Measurements from ENCODE around the gene PTPRG.

PTPRG gene

GRCh38 chr3:62098646-62099365, 537.4 kb downstream of the PTPRG start:
- no peak for DNase-seq

GRCh38 chr3:62100282-62100989, 539.1 kb downstream of the PTPRG start:
- DNase-seq = no peak

DNA sequence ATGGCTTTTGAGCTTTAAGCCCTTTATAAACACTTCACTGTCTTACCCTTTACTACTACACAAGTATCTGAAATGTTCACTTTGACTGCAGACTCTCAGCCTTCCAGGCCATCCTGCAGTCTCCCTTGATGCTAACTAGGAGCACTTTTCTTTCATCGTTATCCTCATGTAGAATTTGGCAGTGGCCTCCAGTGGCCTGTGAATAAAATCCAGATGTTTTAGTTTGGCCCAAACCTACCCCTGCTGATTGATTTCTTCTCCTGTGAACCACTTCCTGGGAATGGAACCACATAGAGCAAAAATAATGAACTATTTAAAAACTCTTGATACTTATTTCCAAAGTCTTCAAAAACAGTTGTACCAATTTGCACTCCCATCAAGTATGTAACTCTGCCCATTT, 540.1 kb downstream of the PTPRG start:
- no peak for DNase-seq

- no peak for DNase-seq
Measured at GRCh38 chr3:62103531-62103930, 542.2 kb downstream of the PTPRG start.

GRCh38 chr3:62109534-62109933, 548.2 kb downstream of the PTPRG start:
- DNase-seq = no peak

- DNase-seq = no peak
Measured at GRCh38 chr3:62110443-62111225, 549.3 kb downstream of the PTPRG start.

DNA sequence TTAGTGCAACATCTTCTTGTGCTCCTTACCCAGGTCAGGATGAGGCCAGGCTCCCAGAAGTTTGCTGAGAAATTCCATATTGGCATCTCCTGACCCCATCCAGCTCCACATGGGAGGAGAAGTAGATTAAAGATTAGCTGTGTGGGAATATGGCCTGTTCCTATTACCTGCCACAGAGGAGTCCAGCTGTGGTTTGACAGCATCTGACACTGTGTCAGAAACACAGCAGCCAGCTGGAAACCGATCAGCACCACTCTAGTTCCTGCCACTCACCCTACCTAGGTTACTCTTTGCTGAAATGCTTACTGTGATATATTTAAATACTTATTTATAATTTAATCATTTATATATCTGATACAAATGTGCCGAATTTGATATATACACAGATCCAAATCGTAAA, 551.7 kb downstream of the PTPRG start:
- no peak for DNase-seq

DNA sequence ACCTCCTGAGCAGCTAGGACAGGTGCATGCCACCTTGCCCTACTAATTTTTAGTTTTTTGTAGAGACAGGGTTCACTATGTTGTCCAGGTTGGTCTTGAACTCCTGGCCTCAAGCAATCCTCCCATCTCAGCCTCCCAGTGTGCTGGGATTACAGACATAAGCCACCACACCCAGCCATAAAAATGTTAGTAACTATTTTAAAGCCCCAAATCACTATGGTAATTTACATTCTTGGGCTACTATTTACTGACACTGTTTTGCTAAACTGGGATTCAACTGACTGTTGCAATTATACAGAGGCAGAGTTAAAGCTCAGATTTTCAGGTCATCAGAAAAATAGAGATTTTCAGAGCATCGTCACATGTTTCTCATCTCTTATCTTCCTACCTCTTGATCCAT, 553.4 kb downstream of the PTPRG start:
- DNase-seq = no peak

DNA sequence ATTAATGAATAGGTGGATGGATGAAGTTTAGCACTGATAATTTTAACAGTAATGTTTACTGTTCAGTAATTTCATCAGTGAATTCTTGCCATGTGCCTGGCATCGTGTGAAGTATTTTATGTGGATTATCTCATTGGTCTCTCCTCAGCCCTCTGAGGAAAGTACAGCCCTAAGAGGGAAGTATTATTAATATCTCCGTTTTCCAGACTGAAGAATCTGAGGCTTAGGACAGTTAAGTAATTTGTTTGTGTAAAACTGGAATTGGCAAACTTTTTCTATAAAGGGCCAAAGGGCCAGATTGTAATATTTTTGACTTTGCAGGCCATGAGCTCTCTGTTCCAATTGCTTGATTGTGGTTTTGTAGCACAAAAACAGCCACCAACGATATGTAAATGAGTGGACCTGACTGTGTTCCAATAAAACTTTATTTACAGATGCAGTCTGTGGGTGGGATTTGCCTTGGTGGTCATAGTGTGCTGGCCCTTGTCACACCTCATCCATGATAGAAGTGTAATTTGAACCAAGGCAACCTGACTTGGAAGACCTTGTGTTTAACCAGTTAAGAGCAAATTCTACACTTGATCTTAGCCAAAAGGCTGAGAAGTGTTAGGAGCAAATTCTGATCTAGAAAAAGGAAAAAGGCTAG, 556.7 kb downstream of the PTPRG start:
- no peak for DNase-seq

DNA sequence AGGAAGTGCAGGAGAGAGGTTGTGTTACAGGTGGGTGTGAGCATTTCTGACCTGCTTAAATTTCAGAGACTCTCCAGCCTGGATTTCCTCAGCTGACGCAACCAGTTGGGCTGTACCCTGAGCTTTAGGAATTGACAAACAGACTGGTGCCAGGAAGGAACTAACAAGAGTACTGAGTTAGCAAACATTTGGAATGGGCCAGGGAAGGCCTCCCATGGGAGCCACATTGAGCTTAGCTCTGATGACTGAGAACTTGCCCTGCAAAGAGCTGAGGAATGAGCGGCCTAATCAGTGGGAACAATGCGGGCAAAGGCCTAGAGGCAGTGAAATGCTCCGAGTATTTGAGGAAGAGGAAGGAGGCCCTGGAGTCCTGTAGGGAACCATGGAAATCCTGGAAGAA, 557.8 kb downstream of the PTPRG start:
- no peak for DNase-seq

- no peak for DNase-seq
Measured at GRCh38 chr3:62122819-62123218, 561.4 kb downstream of the PTPRG start.

- no peak for DNase-seq
Measured at GRCh38 chr3:62125380-62125779, 564.0 kb downstream of the PTPRG start.

- DNase-seq = no peak
Measured at GRCh38 chr3:62127116-62127515, 565.7 kb downstream of the PTPRG start.

DNA sequence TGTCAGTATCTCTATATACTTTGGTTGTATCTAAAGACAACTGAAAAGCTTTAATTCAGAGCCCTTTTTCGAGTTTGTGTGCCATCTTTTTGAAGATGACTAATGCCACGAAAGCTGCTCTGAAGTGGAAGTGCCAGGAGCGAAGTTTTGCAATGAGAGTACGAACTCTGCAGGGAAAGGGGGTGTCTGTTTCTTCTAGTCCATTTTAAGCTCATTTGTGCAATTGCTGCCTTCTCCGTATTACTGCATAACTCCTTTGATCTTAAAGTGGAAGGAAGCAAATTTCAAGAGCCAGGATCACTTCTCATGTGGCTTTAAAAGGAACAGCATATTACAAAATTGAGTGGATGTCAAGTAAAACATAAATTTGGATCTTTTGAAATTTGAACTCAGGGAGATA, 566.7 kb downstream of the PTPRG start:
- no peak for DNase-seq

DNA sequence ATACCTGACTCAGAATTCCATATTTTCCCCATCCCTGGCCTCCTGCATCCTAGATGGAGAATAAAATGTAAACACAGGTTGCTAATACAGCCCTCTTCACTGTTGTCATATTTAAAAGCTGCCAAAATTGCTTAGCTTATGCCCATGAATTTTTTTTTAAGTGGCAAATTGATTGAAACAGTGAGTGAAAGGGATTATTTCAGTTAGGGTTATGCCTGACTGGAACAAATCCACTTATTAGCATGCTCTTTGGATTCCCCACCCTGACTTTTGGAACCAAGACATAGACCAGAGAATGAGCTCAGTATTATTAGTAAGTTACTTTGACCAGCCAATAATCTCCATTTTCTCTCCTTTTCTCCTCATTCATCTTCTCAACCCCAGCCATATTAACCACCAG, 567.3 kb downstream of the PTPRG start:
- DNase-seq = no peak

- DNase-seq = no peak
Measured at GRCh38 chr3:62131050-62131449, 569.7 kb downstream of the PTPRG start.

GRCh38 chr3:62131620-62132019, 570.2 kb downstream of the PTPRG start:
- DNase-seq = no peak

- no peak for DNase-seq
Measured at GRCh38 chr3:62132027-62132602, 570.7 kb downstream of the PTPRG start.

DNA sequence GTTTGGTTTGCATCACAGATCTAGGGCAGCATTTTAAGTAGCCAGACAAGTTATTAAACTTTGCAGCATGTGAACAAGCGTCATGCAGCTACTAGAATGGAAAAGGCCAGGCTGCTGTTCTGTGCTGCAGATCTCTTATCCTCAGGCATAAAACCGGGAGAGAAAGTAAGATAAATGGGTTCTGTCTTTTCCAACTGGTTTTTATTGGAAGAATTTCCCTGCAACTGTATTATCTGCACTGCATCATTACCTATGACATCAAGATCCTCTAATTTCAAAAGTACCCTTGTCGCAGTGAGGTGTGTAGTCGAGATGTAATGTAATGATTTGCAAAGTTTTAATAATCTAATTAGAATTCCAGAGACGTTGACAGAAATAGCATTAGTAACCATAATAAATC, 571.6 kb downstream of the PTPRG start:
- no peak for DNase-seq

GRCh38 chr3:62134061-62134496, 572.7 kb downstream of the PTPRG start:
- DNase-seq = no peak

DNA sequence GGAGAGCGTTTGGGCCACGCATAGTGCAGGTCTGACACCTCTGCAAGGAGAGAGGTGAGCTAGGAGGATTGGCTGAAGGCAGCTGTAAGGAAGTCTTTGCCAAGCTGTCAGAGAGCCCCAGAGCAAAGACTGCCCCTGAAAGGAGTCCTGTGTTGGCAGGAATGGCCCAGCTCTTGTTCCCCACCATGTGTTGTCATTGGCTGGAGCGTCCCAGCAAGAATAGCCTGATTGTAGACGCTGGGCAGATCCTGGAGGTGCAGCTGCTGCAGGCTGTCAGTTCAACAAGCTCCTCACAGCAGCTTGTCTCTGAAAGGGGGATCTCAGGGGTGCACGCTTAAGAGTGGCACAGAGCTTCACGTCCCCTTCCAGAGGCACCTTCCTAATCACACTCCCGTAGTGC, 574.4 kb downstream of the PTPRG start:
- DNase-seq = no peak

DNA sequence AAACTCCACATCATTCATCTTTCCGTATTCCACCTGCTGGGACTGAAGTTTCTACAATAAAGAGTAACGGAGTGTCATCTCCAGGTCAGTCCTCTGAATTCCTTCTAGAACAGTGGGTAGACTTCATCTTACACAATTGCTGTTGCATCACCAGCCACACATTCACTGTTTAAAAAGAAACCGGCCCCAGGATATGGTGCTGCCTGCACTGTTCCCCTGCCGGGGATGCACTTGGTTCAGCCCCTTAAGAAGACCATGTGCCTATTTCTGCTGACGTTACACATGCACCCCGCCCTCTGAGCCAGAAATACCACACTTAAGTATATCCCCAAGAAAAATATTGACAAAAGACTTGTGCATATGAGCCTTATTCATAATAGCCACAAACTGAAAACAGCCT, 578.6 kb downstream of the PTPRG start:
- no peak for DNase-seq
